Cardiac septum (tissue), 1 donor: ENCODE measurements around the gene RPRML. TPM values are rescaled to one million over a fixed set of nuclear protein-coding genes. Genes with fewer than 3 reads are reported as not detected.
A peak's percentile ranks its signal among the peaks of the same experiment; 100 is the strongest.
"Not testable (repeated sequence)": the region's sequence is repeated elsewhere in the genome, so short reads cannot be mapped to it uniquely, and the experiment has no call there.

Experiments used
- DNase-seq: peaks from one replicate; pipeline ENCODE4 v3.0.0-alpha.2; 2020; ENCODE audit warnings: low spot score
- intact Hi-C: fragments of 100-400 bp; cut with DNase I; formaldehyde crosslinking; loops from one replicate; pipeline ENCODE4 v1.14.0; 2022
- long read RNA-seq: library from polyadenylated mRNA; unstranded; transcript quantifications from one replicate; pipeline ENCODE4 v2.0.0, GENCODE V29; 2021
- total RNA-seq: library from RNA; stranded (reverse); fragmentation: NEBNext Ultra II Directional; extraction: Animal tissue kit (Norgen Biotek cat#: 25700); gene quantifications from one replicate; pipeline ENCODE4 v1.2.1, GENCODE V29; 2021
- donor health status: DM: no; HTN: no; CAD: no.

Gene RPRML
- total RNA-seq, result 0.38 TPM
- long read RNA-seq, result 0 reads

- peak; percentile 41 for DNase-seq
- intact Hi-C loops, result no loop called here
These were observed at the start of gene RPRML for GRCh38 chr17:46979147-46979863. Gene RPRML, minus strand, starts transcription at chr17:46979253. Its CDS starts 246 bp downstream, at chr17:46979007.

- DNase-seq, intact Hi-C loops: not testable (repeated sequence)
These were observed 37.9 kb upstream of the RPRML start for GRCh38 chr17:47016966-47017365.

GRCh38 chr17:47013341-47013740 lies 34.3 kb upstream of the RPRML start:
- no peak for DNase-seq
- intact Hi-C loops, result no loop called here

GRCh38 chr17:47012457-47012856 lies 33.4 kb upstream of the RPRML start:
- intact Hi-C loops, result no loop called here
- DNase-seq, result no peak

- intact Hi-C loops, result no loop called here
- DNase-seq, result no peak
These were observed 30.9 kb upstream of the RPRML start for GRCh38 chr17:47009759-47010594.

- DNase-seq, result no peak
- intact Hi-C loops, result no loop called here
These were observed 25.9 kb upstream of the RPRML start for GRCh38 chr17:47004906-47005305.

- DNase-seq, intact Hi-C loops: not testable (repeated sequence)
These were observed 24.8 kb upstream of the RPRML start for GRCh38 chr17:47003864-47004263.

- no peak for DNase-seq
- intact Hi-C loops, result no loop called here
These were observed 17.0 kb upstream of the RPRML start for GRCh38 chr17:46995841-46996571.

- no peak for DNase-seq
- intact Hi-C loops, result no loop called here
These were observed 15.9 kb upstream of the RPRML start for GRCh38 chr17:46994993-46995392.

- DNase-seq, result no peak
- intact Hi-C loops, result no loop called here
These were observed 12.6 kb upstream of the RPRML start for GRCh38 chr17:46991617-46992016.

- intact Hi-C loops, result no loop called here
- DNase-seq, result no peak
These were observed 10.8 kb upstream of the RPRML start for GRCh38 chr17:46989637-46990431.

GRCh38 chr17:46987927-46988326 lies 8.9 kb upstream of the RPRML start:
- DNase-seq, intact Hi-C loops: not testable (repeated sequence)

GRCh38 chr17:46986366-46986765 lies 7.3 kb upstream of the RPRML start:
- no peak for DNase-seq
- intact Hi-C loops, result no loop called here

- intact Hi-C loops, result no loop called here
- DNase-seq, result no peak
These were observed 5.8 kb upstream of the RPRML start for GRCh38 chr17:46984892-46985291.

GRCh38 chr17:46984341-46984740 lies 5.3 kb upstream of the RPRML start:
- intact Hi-C loops, result no loop called here
- DNase-seq, result no peak

- intact Hi-C loops, result no loop called here
- no peak for DNase-seq
These were observed 4.7 kb upstream of the RPRML start for GRCh38 chr17:46983782-46984181.

GRCh38 chr17:46982577-46982976 lies 3.5 kb upstream of the RPRML start:
- intact Hi-C loops, result no loop called here
- peak; percentile 7 for DNase-seq

GRCh38 chr17:46978489-46979146 lies 435 bp downstream of the RPRML start:
- intact Hi-C loops, result no loop called here
- no peak for DNase-seq
